Occipital lobe (tissue), 2 donors: ENCODE measurements around the gene GATA2. TPM values are rescaled to one million over a fixed set of nuclear protein-coding genes. Genes with fewer than 3 reads are reported as not detected.

Experiments
- DNase-seq: peaks from one replicate; lab custom pipeline; 2025; lab: John Stamatoyannopoulos, UW
- total RNA-seq: library from RNA; depleted of rRNA; stranded (reverse); fragments of >200 nt; gene quantifications from one replicate; pipeline ENCODE4 v1.2.3, GENCODE V29; 2014

Gene GATA2
- total RNA-seq, 1 donor from 2014 or later = 0.31 TPM

GRCh38 chr3:128473737-128474136 lies 19.3 kb downstream of the GATA2 start:
- no peak for DNase-seq

GRCh38 chr3:128473180-128473519 lies 19.9 kb downstream of the GATA2 start:
- DNase-seq = no peak

GRCh38 chr3:128472449-128473179 lies 20.4 kb downstream of the GATA2 start:
- DNase-seq = no peak

- no peak for DNase-seq
Observed at GRCh38 chr3:128471720-128472119, 21.3 kb downstream of the GATA2 start.

- DNase-seq = no peak
Observed at GRCh38 chr3:128471110-128471509, 21.9 kb downstream of the GATA2 start.

GRCh38 chr3:128470134-128470899 lies 22.7 kb downstream of the GATA2 start:
- no peak for DNase-seq

GRCh38 chr3:128469556-128469955 lies 23.4 kb downstream of the GATA2 start:
- DNase-seq = no peak

GRCh38 chr3:128468791-128469527 lies 24.0 kb downstream of the GATA2 start:
- DNase-seq = no peak

GRCh38 chr3:128468285-128468790 lies 24.7 kb downstream of the GATA2 start:
- DNase-seq = no peak

GRCh38 chr3:128466840-128467541 lies 26.0 kb downstream of the GATA2 start, which contains the start of gene DNAJB8:
Gene DNAJB8, minus strand, starts transcription at chr3:128466890. Its CDS starts 3,645 bp downstream, at chr3:128463245.
- no peak for DNase-seq

- no peak for DNase-seq
Observed at GRCh38 chr3:128464702-128465101, 28.3 kb downstream of the GATA2 start.

GRCh38 chr3:128464188-128464587 lies 28.8 kb downstream of the GATA2 start:
- no peak for DNase-seq

GRCh38 chr3:128463771-128464170 lies 29.2 kb downstream of the GATA2 start:
- DNase-seq = no peak

- no peak for DNase-seq
Observed at GRCh38 chr3:128463354-128463753, 29.6 kb downstream of the GATA2 start.

- DNase-seq = no peak
Observed at GRCh38 chr3:128462931-128463330, 30.1 kb downstream of the GATA2 start.

GRCh38 chr3:128462341-128462910 lies 30.6 kb downstream of the GATA2 start:
- DNase-seq = no peak

GRCh38 chr3:128461731-128462130 lies 31.3 kb downstream of the GATA2 start:
- DNase-seq = no peak

- no peak for DNase-seq
Observed at GRCh38 chr3:128459461-128459820, 33.6 kb downstream of the GATA2 start.

GRCh38 chr3:128458746-128459460 lies 34.1 kb downstream of the GATA2 start:
- DNase-seq = no peak

GRCh38 chr3:128457937-128458336 lies 35.1 kb downstream of the GATA2 start:
- no peak for DNase-seq
